GM18508 (cell line): Measurements from ENCODE around the gene OGA.
"Not testable (repeated sequence)": the region's sequence is repeated elsewhere in the genome, so short reads cannot be mapped to it uniquely, and the experiment has no call there.

ENCODE experiments used
- ATAC-seq: cut with Tn5 transposase; IDR thresholded peaks from one replicate; pipeline ENCODE4 v1.9.1; 2021; ENCODE audit warnings: moderate number of reproducible peaks; ENCODE audit not compliant: insufficient read depth, unreplicated experiment

The OGA gene

GRCh38 chr10:101814466-101815071 is 3.7 kb downstream of the OGA start:
- no peak for ATAC-seq

DNA sequence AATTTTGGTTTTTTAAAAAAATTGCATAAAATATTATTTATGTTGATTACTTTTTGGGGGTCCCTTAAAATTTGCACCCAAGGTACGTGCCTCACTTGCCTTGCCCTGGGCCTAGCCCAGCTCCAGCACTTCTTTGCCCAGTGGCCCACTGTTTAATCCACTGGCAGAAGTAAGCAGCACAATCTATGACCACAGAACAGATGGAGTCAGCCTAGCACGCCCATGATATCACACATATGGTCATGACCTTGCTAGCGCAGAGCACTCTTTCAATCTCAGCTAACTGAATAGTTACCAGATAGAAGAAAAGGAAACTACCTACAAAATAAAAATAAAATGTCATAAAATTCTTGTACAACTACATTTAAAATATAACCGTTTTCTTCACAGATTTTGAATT is 5.6 kb downstream of the OGA start:
- ATAC-seq, result no peak

DNA sequence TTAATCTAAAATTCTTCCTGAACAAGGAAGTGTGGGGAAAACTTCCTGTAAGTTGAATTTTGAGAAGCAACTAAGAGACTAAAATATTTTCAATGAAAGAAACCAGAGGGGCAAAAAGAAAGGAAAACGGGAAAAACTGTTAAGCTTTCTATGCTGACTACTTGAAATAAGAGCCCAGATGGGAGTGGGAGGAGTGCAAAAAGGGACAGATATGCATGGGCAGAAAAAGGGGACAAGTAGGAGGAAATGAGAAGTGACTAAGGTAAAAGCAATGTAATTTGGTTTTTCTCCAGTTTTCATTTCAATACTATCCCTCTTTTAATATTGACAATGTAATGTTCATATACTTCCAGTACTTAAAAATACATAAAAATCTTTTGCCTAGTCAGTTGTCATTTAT is 11.1 kb downstream of the OGA start:
- no peak for ATAC-seq

DNA sequence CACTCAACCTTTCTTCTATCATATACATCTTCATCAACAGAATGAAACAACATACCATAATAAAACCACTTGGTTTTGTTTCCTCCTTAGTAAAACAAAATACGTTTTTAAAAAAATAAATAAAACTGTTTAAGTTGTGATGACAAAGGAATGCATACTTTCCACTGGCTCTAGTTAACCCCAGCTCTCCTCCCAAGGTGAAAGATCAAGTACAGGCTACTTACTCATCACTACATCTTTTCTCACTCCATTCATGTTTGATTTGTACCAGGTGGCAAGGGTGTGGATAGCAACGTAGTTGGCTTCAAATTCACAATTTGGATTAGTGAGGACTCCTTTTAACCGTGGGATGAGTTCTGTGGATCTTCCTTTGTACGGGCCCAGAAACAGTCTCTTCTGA is 14.7 kb downstream of the OGA start:
- no peak for ATAC-seq

GRCh38 chr10:101797403-101798059 is 20.7 kb downstream of the OGA start:
- no peak for ATAC-seq

- ATAC-seq, result no peak
Observed at GRCh38 chr10:101793526-101793925, 24.7 kb downstream of the OGA start.

DNA sequence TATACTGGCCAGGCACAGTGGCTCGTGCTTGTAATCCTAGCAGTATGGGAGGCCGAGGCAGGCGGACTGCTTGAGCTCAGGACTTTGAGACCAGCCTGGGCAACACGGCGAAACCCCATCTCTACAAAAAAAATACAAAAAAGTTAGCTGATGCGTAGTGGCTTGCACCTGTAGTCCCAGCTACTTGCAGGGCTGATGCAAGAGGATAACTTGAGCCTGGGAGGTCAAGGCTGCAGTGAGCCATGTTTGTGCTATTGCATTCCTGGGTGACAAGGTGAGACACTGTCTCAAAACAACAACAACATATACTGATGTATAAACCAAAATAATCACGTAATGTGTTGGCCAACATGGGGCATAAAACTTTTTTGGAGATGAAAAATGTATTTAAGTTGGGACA is 28.6 kb downstream of the OGA start:
- no peak for ATAC-seq

DNA sequence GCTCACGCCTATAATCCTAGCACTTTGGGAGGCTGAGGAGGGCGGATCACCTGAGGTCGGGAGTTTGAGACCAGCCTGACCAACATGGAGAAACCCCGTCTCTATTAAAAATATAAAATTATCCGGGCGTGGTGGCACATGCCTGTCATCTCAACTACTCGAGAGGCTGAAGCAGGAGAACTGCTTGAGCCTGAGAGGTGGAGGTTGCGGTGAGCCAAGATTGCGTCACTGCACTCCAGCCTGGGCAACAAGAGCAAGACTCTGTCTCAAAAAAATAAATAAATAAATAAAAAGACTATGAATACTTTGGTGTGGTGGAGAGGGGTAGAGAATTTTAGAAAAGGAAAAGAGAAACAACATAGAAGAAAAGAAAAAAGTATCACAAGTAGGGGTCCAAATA is 29.0 kb downstream of the OGA start:
- not testable (repeated sequence) for ATAC-seq

DNA sequence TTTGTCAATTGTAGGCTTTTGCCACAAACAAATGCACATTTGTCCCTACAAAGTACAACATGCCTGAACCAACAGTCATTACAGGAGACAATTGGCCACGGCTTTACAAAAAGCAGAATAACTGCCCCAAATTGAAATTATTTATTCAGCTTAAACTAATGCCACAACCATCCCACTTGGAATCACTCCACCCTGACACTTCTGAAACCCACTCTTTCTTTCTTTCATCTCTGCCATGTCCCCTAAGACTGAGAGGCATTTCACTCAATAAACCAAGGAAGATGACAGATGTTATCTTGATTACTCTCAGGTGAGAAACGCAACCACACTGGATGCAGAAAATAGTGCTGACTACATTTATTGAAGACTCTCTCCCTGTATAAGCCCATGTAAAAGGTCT is 32.4 kb downstream of the OGA start:
- ATAC-seq, result no peak

DNA sequence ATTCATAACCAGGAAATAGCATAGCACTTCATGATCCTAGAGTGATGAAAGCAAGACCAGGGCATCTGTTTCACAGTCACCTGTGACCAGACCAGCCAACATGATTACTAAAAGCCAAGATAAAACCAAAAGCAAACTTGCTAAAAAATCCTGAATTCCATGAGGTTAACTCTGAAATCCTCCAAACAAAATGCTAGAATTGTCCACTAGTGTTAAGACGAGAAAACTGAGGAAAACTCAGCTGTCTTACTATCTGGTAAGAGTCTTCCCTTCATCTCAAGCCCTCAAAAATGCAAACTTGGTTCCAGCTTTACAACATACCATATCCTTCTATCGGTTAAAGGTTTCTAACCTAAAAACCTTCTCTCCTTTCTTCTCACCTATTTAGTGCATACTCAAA is 33.7 kb downstream of the OGA start:
- no peak for ATAC-seq

GRCh38 chr10:101783736-101784118 is 34.5 kb downstream of the OGA start:
- no peak for ATAC-seq

- ATAC-seq, result no peak
Observed at GRCh38 chr10:101782811-101783735, 35.2 kb downstream of the OGA start, which contains the start of gene NPM3. NPM3 (minus strand) TSS chr10:101783446; CDS start chr10:101783390, 56 bp downstream.

DNA sequence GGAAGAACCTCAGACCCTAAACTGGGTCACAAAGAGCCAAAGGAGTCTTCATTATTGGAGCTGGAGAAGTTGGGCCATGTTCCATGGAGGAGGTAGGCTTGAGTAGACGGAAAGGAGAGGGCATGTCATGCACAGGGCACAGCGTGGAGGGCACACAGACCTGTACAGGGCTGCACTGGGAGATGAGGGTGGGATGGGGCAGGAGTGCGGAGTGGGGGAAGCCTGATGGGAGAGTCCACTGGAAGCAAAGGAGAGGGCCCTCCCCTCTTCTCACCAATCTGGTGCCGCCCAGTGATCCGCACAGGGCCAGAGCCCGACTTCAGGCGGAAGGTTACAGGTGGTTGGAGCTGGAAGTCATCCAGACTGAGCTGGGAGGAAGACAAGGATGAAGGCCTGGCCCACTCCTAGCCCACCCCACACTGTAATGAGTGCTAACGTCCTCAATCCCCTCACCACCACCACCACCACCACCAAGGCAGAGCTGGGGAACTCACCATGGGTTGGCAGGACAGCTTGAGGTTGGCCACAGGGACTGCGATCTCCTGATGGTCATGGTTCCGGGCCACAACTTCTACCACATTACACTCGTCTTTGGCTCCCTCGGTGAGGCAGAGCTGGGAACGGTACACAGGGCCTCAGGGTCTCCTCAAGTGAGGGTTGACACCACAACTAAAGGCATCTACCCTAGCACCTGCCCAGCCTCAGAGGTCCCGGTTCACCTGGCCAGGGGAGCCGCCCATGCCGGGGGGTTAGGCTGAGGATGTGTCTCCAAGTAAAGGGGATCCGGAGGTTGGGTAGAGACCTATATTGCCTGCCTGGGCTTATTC is 36.0 kb downstream of the OGA start:
- ATAC-seq, result no peak

- no peak for ATAC-seq
Observed at GRCh38 chr10:101781655-101781983, 36.6 kb downstream of the OGA start.

DNA sequence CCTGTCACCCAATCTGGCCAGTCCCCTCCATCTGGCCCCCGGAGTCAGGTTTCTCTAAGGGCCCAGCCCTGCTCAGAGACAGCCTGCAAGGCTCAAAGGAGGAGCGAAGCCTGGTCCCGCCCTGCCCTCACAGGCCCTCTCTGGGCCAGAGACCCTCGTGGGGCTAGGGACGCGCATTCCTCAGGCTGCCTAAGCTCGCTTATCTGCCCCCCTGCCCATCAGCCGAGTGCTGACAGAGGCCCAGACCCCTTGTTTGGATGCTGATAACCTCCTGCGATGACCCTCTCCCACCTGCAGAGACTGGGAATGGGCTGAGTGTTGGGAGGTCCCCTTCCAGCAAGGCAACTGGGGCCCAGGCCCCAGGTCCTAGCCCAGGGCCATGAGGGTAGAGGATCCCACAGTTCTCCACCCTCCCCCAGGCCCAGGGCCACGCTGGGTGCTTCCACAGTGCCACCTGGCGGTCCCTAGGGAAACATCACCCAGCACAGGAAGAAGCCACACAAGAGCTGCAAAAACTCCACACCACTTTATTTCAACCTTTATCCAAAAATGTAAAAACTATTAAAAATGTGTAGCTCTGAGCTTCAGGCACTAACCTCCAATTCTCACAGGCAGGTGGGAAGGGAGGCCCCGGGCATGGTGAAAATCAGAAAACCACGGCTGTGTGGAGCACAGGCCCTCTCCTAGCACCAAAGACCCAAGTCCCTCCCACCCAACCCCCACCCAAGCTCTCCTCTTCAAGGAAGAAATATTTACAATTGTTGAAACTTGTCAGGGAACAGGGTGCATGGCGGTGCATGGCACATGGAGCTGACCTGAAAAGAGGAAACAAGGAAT is 37.2 kb downstream of the OGA start:
- ATAC-seq, result no peak

DNA sequence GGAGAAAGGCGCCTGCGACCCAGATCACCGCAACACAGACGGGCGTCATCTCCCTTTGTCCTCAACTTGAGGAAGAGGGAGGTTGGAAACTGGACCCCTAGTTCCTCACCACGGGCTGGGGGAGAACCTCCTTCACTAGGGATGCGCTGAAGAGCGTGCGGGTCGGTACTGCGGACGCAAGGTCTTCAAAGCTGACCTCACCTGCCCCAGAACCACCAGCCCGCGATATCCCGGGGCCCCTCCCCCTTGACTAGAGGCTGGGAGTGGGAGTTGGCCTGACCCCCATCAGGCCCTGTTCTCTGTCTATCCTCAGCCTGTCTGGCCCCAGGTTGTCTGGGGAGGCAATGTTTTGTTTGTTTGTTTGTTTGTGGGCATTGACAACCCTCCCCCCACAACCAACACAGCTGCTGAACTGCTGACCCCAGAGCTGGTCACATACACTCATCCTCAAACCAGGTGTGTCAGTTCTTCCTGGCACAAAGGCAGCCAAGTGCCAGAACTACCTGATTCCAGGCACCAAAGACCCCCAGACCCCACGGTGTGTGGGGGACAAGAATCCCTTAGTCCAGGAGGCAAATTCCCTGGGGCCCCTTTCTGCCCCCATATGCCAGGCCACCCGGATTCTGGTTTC is 37.9 kb downstream of the OGA start:
- no peak for ATAC-seq

DNA sequence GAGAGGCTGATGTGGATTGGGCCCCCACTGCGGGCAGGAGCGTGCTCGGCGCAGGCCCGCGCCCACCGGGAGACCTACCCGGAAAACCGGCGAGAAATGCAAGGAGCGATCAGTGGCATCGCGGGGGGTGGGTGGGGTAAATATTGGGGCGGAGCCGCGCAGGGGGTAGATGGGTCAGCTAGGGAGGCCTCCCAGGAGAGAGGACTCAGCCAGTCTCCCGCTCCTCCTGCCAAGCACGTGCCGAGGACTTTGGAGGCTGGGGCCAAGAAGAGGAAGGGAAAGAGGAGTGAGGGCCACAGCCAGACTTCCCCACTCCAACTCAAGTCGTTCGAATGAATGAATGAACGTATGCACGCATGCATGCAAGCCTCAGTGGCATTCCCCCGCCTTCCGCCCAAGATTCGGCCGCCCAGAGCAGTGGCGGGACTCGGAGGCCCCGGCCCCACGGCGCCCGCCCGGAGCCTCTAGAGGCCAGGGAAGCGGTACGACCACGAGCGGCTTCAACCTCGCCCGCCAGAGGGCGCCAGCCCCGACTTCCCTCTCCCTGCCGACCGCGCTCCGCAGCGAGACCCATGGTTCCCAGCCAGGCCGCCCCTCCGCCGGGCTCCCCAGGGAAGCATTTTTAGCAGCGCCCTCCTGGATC is 38.6 kb downstream of the OGA start:
- no peak for ATAC-seq

- ATAC-seq, result no peak
Observed at GRCh38 chr10:101778781-101779543, 39.3 kb downstream of the OGA start.
